Measurements from ENCODE around the gene PEDS1. TPM values are rescaled to one million over a fixed set of nuclear protein-coding genes. Genes with fewer than 3 reads are reported as not detected.

Gene PEDS1
- total and polyA plus RNA-seq, 2 of the 13 experiments (the other 11 are each of a cell fraction or from before 2014, with no cell fraction given) = 30.5 to 93.9 TPM

DNA sequence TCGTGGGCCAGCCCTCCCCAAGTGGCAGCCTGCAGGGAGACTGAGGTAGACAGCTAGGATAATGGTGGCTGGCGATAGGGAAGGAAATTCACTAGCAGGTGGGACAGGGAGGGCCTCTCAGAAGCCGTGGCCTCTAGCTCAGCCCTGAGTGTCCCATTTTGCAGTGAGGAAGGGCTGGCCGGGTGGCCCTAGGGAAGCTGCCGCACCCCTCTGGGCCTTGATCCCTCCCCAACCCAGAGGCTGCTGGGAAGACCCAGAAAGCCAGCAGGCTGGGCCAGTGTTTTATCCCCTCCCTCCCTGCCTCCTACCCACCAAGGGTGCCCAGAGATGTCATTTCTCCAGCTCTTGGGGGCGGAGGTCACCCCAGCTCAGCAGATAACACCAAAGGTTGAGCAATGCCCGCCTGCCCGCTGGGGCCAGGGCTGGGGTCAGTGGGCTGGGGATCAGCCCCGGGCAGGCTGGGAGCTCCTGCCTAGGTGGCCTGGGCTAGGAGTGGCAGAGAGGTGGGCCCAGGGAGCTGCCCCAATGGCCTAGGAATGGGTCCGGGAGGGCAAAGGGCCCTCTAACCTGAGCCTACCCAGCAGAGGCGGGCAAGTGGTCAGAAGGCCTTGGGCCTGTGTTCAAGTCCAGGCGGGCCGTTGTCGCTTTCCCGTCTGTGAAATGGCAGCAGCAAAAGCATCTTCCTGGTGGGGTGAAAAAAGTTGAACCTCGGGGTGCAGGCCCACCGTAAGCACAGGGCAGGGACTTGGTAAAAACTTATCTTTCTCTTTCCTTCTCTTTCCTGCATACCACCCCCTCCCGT, 35.6 kb upstream of the PEDS1 start (continued):
- TF ChIP-seq, protein P1, sequence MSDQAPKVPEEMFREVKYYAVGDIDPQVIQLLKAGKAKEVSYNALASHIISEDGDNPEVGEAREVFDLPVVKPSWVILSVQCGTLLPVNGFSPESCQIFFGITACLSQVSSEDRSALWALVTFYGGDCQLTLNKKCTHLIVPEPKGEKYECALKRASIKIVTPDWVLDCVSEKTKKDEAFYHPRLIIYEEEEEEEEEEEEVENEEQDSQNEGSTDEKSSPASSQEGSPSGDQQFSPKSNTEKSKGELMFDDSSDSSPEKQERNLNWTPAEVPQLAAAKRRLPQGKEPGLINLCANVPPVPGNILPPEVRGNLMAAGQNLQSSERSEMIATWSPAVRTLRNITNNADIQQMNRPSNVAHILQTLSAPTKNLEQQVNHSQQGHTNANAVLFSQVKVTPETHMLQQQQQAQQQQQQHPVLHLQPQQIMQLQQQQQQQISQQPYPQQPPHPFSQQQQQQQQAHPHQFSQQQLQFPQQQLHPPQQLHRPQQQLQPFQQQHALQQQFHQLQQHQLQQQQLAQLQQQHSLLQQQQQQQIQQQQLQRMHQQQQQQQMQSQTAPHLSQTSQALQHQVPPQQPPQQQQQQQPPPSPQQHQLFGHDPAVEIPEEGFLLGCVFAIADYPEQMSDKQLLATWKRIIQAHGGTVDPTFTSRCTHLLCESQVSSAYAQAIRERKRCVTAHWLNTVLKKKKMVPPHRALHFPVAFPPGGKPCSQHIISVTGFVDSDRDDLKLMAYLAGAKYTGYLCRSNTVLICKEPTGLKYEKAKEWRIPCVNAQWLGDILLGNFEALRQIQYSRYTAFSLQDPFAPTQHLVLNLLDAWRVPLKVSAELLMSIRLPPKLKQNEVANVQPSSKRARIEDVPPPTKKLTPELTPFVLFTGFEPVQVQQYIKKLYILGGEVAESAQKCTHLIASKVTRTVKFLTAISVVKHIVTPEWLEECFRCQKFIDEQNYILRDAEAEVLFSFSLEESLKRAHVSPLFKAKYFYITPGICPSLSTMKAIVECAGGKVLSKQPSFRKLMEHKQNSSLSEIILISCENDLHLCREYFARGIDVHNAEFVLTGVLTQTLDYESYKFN (CRISPR knock-in tag; conservative IDR thresholded peaks at IDR 0.05) = peak; percentile 99
- TF ChIP-seq, protein P2, sequence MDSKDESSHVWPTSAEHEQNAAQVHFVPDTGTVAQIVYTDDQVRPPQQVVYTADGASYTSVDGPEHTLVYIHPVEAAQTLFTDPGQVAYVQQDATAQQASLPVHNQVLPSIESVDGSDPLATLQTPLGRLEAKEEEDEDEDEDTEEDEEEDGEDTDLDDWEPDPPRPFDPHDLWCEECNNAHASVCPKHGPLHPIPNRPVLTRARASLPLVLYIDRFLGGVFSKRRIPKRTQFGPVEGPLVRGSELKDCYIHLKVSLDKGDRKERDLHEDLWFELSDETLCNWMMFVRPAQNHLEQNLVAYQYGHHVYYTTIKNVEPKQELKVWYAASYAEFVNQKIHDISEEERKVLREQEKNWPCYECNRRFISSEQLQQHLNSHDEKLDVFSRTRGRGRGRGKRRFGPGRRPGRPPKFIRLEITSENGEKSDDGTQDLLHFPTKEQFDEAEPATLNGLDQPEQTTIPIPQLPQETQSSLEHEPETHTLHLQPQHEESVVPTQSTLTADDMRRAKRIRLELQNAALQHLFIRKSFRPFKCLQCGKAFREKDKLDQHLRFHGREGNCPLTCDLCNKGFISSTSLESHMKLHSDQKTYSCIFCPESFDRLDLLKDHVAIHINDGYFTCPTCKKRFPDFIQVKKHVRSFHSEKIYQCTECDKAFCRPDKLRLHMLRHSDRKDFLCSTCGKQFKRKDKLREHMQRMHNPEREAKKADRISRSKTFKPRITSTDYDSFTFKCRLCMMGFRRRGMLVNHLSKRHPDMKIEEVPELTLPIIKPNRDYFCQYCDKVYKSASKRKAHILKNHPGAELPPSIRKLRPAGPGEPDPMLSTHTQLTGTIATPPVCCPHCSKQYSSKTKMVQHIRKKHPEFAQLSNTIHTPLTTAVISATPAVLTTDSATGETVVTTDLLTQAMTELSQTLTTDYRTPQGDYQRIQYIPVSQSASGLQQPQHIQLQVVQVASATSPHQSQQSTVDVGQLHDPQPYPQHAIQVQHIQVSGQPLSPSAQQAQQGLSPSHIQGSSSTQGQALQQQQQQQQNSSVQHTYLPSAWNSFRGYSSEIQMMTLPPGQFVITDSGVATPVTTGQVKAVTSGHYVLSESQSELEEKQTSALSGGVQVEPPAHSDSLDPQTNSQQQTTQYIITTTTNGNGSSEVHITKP (CRISPR knock-in tag; IDR thresholded peaks at IDR 0.05; ENCODE audit: low read depth) = 0 out of 2 replicates have a peak, but pooled peaks have one; percentile 85
- TF ChIP-seq SALL2 (CRISPR knock-in tag; IDR thresholded peaks at IDR 0.05) (peak; percentile 83; the same call in 1 of the 2 replicates), NCOA1 (CRISPR knock-in tag; IDR thresholded peaks at IDR 0.05) (peak; percentile 95), ZNF205 (CRISPR knock-in tag; IDR thresholded peaks at IDR 0.05) (peak; percentile 93), SRF (IDR thresholded peaks at IDR 0.05; ENCODE audit: low read depth, low read length) (0 out of 2 replicates have a peak, but pooled peaks have one; percentile 29), GZF1 (CRISPR knock-in tag; IDR thresholded peaks at IDR 0.05) (peak; percentile 62; the same call in 1 of the 2 replicates), PHF5A (CRISPR knock-in tag; IDR thresholded peaks at IDR 0.05; ENCODE audit: low read depth, unreplicated experiment) (peak; percentile 81), MAFG (CRISPR knock-in tag; IDR thresholded peaks at IDR 0.05) (peak; percentile 34; the same call in 1 of the 2 replicates), FOSL1 (CRISPR knock-in tag; IDR thresholded peaks at IDR 0.05; ENCODE audit: borderline replicate concordance) (no peak)
- TF ChIP-seq, protein P3, sequence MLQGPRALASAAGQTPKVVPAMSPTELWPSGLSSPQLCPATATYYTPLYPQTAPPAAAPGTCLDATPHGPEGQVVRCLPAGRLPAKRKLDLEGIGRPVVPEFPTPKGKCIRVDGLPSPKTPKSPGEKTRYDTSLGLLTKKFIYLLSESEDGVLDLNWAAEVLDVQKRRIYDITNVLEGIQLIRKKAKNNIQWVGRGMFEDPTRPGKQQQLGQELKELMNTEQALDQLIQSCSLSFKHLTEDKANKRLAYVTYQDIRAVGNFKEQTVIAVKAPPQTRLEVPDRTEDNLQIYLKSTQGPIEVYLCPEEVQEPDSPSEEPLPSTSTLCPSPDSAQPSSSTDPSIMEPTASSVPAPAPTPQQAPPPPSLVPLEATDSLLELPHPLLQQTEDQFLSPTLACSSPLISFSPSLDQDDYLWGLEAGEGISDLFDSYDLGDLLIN (CRISPR knock-in tag; IDR thresholded peaks at IDR 0.05; ENCODE audit: borderline replicate concordance) = 0 out of 2 replicates have a peak, but pooled peaks have one; percentile 36
- TF ChIP-seq, protein P4, sequence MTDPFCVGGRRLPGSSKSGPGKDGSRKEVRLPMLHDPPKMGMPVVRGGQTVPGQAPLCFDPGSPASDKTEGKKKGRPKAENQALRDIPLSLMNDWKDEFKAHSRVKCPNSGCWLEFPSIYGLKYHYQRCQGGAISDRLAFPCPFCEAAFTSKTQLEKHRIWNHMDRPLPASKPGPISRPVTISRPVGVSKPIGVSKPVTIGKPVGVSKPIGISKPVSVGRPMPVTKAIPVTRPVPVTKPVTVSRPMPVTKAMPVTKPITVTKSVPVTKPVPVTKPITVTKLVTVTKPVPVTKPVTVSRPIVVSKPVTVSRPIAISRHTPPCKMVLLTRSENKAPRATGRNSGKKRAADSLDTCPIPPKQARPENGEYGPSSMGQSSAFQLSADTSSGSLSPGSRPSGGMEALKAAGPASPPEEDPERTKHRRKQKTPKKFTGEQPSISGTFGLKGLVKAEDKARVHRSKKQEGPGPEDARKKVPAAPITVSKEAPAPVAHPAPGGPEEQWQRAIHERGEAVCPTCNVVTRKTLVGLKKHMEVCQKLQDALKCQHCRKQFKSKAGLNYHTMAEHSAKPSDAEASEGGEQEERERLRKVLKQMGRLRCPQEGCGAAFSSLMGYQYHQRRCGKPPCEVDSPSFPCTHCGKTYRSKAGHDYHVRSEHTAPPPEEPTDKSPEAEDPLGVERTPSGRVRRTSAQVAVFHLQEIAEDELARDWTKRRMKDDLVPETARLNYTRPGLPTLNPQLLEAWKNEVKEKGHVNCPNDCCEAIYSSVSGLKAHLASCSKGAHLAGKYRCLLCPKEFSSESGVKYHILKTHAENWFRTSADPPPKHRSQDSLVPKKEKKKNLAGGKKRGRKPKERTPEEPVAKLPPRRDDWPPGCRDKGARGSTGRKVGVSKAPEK (CRISPR knock-in tag; IDR thresholded peaks at IDR 0.05; ENCODE audit: borderline replicate concordance) = no peak; the same call in 1 of the 2 replicates

All from HepG2 (cell line).